Stimulated activated CD8-positive, alpha-beta memory T cell treated with anti-CD3 and anti-CD28 coated beads, Interleukin-4, amount 100 ng/mL, for 24 hours (primary cell): ENCODE measurements around the gene DPM3.
A peak's percentile ranks its signal among the peaks of the same experiment; 100 is the strongest.
"Not testable (repeated sequence)": the region's sequence is repeated elsewhere in the genome, so short reads cannot be mapped to it uniquely, and the experiment has no call there.

Experiments used
- DNase-seq: peaks from one replicate; pipeline ENCODE4 v3.0.0-alpha.2; 2020; ENCODE audit warnings: low read depth

The DPM3 gene

DNA sequence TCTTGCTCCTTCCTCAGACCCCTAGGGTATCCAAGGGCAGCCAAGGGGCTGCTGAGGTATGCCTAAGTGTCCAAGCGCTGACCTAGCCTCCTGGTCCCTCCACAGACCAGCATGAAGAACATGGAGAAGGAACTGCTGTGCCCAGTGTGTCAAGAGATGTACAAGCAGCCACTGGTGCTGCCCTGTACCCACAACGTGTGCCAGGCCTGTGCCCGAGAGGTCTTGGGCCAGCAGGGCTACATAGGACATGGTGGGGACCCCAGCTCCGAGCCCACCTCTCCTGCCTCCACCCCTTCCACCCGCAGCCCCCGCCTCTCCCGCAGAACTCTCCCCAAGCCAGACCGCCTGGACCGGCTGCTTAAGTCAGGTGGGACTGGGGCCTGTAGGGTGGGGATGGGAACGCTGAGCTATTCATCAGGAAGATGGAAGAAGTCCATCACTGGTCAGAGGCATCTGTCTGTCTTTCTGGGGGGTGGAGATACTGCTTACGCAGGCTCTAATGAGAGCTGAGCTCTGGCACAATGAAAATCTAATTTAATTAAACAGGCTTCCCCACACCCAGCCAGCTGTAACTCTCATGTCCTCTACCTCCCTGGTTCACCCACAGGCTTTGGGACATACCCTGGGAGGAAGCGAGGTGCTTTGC is 35.1 kb upstream of the DPM3 start:
- no peak for DNase-seq

DNA sequence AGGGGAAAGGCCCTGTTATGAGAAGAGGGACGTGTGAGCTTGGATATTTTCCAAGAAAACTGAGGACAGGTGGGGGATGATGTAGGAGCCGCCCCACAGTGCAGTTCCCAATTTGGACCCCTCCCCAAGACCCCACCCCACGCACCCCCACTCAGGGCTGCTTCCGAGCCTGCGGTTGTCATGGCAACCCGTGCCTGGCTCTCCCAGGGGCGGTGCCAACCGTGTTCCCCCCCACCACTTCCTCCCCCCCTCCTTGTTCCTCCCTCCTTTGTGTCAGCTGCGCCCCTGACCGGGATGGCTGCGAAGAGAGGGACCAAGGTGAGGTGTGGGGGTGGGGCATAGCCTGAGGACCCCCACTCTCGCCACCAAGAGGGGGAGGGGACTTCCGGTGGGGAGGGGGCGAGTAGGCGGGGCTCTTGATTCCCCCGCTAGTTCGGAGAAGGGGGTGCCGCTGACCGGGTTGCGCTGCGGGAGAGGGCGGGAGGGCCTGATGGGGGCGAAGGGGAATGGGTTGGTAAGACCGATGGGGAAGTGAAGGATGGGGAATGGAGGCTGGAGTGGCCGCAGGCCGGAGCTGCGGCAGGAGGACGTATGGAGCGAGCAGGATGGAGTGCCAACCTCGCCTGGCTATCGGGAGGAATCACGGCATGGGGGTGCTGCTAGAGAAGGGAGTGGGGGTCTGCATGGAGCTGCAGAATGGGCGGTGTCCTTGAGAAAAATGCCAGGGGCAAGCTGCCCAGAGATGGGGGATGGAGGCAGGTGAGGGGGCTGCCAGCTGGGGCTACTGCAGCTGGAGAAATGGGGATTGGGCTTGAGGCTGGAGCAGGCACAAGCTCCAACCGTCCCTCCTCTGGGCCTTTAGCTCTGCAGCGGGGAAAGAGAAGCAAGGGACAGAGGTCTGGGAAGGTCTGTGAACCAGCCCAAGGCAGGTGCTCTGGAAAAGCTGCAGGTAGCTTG is 34.3 kb upstream of the DPM3 start:
- no peak for DNase-seq

DNA sequence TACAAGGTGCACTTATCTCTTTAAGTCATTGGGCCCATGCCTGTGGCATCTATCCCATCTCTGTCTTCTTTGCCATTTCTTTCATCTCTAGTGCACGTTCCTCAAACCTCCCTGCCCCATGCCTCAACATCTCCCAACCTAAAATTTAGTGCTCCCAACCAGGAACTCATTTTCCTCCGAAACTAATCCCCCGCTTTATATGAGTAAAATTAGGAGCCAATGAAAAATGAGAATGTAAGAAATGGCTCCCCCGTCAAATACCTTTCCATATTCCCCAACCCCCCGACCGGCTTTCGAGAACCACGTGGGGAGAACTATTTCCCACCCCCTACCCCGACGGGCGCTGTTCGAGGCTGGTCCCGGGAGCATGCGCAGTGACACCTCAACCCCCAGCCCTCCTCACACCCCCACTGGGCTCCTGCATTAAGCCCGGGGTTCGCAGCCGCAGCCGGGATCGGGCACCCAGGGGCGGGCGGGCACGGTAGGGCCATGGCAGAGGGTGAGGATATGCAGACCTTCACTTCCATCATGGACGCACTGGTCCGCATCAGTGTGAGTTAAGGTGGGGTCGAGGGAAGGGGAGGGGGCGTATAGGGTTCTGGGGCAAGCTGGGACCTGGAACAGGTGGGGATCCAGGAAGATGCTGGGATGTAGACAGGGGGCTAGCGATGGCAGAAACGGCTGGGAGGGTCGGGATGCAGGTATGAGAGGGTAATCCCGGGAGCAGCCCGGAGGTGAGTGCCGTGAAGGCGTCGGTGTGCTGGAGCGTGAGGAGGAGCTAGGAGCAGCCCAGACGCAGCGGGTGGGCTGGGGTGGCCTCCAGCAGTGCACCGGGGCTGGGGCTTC is 33.4 kb upstream of the DPM3 start, which contains the start of gene TRIM46:
Gene TRIM46 (plus strand): TSS at position 372 of the 846 bp plus-strand sequence. CDS start 118 bp downstream, at position 490.
- peak; percentile 58 for DNase-seq

DNA sequence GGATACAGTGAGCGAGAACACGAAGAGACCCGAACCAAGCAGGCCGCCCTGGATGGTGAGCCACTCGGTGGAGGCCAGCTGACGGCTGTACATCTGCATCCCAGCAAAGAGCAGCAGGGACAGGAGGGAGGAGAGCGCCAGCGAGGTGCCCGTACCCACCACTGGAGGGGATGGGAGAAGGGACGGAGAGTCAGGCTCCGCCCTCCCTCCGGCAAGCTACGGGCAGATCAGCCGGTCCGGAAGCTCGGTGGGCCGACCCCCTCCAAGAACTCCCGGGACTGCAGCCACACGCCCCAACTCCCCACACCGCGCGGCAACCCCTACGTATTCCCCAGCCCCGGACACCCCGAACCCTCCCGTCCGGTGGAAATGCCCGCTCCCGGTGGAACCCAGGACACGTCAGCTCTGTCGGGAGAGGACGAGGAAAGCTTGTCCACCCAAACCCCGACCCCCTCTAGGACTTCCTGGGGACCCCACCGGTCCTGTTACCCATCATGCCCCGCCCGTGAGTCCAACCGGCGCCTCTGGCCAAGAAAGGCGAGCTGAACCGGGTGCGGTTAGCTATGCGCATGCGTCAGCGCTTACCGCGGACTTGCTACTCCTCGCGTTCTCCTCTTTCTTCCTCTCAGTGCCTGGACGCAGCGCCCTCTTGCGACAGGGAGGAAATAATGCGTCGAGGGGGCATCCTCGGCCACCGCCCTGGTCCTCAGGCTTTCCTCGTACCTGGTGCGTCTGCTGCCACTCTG is 32.6 kb upstream of the DPM3 start, which contains the start of gene KRTCAP2:
Gene KRTCAP2 (minus strand): TSS at position 573 of the 746 bp plus-strand sequence. CDS start 80 bp downstream, at position 493.
- peak; percentile 91 for DNase-seq

DNA sequence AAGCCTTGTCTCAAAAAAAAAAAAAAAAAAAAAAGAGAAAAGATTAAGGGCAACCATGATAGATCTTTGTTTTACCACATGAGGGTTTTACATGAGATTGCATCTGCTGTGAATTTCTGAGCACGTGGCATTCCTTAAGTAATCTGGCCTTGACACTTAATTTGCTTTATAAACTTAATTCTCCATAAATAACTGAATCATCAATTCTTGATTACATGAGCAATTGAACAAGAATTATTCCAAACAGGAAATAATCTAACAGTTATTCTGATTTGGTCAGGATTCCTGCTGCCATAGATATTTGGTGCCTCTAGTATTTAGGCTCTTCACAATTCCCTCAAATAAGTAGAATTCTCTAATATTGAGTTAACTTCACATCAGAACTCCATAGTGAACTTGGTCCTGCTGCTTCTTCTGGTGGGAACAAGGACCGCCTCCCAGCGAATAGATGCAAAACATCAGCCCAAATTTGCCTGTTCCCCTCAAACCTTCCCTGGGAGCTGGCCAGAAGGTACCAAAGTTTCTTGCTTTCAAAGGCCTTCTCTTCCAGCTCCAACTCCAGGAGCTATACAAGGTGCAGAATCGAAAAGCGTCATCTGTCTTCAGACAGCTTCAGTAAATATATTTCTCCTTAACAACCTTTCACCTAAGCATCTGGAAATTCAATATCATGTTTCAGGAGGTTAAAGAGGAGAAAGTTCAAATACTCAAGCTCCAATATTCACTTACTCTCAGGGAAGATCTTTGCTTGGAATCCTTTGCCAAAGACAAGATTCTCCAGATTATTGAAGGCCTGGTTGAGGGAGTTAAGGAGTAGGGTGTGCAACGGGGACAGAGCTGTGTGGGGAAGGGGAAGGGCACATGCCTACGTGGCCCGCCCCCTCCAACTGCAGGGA is 31.8 kb upstream of the DPM3 start:
- DNase-seq, result no peak

DNA sequence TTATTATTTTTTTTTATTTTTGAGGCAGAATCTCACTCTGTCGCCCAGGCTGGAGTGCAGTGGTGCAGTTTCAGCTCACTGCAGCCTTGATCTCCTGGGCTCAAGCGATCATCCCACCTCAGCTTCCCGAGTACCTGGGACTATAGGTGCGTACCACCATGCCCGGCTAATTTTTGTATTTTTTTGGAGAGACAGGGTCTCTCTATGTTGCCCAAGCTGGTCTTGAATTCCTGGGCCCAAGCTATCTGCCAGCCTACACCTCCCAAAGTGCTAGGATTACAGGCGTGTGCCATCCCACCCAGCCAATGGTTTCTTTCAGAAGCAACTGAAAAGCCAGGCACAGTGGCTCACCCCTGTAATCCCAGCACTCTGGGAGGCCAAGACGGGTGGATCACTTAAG is 30.5 kb upstream of the DPM3 start:
- DNase-seq, result no peak

DNA sequence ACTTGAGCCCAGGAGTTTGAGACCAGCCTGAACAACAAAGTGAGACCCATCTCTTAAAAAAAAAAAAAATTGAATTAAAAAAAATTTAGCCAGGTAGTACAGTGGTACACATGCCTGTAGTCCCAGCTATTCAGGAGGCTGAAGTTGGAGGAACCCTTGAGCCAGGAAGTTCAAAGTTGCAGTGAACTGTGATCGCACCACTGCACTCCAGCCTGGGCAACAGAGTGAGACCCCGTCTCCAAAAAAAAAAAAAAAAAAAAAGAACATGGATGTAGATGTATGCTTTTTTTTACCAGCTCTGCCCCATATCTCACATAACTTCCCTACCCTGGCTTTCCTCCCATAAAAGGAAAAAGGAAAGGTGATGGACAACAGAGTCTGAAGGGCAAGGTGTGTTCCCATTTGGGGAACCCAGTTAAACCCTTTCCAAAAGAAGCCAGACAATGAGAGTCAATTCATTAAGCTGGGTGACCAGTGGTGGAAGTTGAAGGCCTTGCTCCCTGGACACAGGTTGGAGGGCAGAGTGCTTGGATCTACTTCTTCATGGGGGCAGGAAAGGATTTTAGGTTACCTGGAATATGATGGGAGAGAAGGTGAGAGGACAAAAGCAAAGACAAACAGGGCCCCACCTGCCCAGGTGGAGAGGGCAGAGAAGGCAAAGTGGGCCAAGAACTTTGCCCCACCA is 29.9 kb upstream of the DPM3 start:
- no peak for DNase-seq

DNA sequence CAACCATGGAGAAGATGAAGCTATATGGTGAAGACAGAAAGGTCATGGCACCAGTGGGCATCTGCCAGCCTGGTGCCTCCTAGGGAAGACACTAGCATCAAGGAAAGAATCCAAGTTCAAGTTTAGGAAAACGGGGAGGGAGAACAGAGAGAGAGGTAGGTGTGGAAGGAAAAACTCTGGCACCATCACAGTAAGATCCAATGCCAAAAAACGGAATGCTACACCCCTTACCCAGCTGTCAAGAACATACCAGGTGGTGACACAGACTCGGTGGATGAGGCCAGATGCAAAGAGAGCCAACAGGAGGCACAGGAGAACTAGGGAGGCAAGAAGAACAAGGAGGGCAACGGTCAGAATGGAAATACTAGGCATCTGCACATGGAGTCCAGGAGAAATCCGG is 29.2 kb upstream of the DPM3 start:
- DNase-seq, result no peak

DNA sequence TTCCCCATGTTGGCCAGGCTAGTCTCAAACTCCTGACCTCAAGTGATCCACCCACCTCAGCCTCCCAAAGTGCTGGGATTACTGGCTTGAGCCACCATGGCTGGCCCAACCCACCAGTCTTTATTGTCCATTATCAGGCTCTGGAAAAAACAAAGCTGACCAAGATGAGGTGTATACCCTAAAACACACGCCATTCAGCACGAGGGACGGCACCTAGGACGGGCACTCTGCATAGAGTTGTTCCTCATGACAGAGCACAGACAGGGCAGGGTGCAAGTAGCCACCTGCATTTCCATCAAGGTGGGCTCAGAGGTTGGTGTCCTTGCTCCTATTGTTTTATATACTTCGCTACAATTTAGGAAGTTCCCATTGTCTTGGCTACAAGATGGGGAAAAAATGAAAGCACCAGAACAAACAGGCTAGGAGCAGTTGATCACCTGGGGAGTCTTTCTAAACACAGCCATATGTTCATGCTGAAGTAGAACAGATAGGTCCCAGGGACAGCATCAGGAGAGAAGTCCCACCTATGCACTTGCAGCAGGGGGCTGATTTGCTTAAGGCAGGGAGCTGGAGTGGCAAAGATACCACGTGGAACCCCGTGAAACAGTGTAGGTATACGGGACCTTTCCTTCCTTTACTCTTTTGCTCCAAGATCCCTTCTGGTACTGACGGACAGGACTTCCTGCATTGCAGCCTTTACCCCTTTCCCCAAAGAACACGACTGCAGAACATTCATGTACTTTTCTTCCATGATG is 28.3 kb upstream of the DPM3 start:
- DNase-seq, result no peak

DNA sequence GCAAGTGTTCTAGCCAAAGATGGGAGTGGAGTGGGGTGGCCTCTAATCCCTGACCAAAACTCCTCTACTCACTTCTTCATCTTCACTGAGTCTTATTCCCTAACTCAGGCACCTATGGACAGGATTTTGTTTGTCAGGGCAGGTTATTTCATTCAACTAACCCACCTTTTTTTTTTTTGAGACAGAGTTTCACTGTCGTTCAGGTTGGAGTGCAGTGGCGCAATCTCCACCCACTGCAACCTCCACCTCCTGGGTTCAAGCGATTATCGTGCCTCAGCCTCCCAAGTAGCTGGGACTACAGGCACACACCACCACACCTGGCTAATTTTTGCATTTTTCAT is 27.7 kb upstream of the DPM3 start:
- not testable (repeated sequence) for DNase-seq

DNA sequence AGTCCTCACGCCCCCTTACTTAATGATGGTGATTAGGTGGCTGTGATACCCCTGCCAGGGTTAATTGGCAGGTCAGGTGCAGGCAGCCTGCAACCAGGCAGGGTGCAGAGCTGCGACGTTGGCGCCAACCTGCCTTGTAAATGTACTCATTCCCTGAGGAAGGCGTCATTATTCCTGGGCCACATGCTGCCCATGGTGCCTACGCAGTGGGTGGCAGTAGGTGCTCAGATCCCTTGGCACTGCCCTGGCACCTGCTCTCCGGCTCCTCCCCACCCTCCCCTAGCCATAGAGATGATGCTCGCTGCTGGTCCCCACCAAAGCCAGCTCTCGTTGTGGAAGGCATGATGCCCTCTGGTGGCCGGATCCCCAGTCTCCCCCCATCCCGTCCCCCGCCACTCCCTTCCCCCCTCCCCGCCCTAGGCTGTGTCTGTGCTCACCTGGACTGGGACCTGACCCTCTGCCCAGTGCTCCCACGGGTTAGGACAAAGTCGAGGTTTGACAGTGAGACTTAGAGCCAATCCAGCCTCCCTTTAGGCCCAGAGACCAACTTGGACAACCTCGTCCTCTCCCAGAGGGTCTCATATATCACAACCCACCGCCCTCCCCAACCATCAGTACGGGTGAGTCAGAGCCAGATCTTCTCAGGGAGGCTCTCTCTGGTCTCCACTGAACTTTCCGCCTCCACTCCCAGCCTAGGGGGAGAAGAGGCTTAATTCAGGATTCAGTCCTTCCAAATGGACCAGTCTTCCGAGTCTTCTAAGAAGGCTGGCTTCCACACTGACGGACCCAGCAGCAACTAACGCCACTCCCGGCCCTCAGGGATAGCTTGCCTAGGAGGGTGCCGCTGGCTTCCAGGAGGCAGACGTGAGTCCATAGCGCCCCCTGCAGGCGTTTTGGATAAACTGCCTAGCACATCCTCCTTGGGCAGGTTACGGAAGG is 27.1 kb upstream of the DPM3 start:
- peak; percentile 75 for DNase-seq

DNA sequence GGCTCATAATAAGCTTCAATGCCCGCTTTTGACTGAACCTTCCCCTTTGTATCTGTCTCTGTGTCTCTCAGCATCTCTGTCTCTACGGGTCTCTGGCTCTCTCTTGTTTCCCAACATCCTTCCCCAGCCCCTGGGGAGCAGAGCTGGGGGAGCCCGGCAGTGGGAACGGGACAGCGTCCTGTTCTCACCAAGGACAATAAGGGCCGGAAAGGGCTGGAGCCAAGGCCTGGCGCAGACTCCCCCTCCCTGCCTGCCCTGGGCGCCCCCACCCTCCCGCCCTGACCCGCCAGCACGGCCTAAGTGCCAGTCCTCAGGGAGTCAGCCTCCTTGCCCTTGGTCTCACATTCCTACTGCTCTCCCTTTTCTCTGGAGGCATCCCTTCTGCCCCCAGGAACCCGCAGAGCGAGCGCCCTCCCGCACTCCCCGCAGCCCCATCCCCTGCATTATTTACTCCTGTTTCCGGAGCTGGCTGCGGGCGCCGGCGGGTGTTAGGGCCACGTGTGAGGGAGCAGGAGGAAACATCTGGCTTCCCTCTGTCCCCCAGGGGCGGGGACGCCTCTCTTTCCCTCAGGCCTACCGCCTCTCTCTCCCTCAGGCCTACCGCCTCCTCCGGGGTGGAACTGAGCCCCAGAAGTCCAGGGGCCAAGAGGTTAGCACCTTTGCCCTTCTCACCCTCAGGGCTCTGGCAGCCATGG is 26.3 kb upstream of the DPM3 start:
- no peak for DNase-seq

DNA sequence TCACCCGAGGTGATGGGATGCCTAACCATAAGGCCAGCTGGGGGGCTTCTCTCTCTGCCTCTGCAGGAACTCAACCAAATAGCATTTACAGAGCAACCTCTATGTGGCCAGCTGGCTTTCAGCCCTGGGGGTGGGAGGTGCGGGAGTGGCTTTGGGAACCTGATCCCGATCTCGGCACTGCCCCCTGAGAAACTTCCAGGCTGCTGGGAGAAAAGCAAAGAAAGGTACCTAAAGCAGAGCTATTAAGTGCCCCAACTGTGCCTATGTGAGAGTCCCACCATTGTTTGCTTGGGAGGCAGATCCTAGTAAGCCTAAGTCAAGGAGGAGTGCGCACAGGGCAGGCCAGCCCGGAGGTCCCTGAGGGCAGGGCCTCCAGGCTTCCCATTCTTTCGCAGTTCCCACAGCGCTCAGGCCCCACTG is 25.7 kb upstream of the DPM3 start:
- DNase-seq, result no peak

DNA sequence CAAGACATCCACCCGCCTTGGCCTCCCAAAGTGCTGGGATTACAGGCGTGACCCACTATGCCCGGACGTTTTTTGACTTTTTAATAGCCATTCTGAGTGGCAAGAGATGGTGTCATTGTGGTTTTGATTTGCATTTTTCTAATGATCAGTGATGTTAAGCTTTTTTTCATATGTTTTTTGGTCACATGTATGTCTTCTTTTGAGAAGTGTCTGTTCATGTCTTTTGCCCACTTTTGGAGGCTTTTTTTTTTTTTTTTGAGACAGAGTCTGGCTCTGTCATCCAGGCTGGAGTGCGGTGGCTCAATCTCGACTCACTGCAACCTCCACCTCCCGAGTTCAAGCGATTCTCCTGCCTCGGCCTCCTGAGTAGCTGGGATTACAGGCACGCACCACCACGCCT is 24.3 kb upstream of the DPM3 start:
- DNase-seq, result not testable (repeated sequence)

DNA sequence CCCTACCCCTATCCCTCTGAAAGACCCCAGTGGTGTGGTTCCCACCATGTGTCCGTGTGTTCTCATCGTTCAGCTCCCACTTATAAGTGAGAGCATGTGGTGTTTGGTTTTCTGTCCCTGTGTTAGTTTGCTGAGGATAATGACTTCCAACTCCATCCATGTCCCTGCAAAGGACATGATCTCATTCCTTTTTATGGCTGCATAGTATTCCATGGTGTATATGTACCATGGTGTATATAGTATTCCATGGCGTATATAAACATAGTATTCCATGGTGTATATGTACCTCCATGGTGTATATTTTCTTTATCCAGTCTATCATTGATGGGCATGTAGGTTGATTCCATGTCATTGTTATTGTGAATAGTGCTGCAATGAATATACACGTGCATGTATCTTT is 23.5 kb upstream of the DPM3 start:
- DNase-seq, result not testable (repeated sequence)

DNA sequence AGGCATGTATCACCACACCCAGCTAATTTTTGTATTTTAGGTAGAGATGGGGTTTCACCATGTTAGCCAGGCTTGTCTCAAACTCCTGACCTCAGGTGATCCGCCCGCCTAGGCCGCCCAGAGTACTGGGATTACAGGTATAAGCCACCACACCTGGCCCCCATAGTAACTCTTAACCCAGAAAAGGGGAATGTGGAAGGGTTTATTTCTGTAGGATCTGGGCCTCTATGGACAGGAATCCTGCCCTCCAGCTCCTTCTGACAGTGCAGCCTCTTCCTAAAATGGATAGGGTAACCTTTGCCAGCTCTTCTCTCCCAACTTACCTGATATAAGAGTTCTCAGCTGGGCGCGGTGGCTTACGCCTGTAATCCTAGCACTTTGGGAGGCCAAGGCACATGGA is 22.3 kb upstream of the DPM3 start:
- not testable (repeated sequence) for DNase-seq

DNA sequence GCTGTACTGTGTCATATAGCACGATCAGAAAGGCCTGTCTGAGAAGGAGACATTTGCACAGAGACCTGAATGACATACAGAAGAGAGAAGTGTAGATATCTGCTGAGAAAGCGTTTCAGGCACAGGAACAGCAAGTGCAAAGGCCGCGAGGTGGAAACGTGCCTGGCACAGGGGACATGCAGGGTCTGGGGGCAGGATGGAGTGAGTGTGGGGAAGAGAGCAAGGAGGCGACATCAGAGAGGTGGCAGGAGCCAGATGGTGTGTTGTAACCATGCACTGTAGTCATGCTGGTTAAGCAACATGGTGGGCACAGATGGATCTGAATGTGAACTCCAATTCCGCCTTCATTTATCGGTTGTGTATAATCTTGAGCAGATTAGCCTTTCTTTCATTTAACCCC is 19.8 kb upstream of the DPM3 start:
- DNase-seq, result no peak
